ENCODE data around the gene ZNF48. TPM values are rescaled to one million over a fixed set of nuclear protein-coding genes. Genes with fewer than 3 reads are reported as not detected.

The ZNF48 gene
- total RNA-seq, 1 donor: 10.9 TPM

DNA sequence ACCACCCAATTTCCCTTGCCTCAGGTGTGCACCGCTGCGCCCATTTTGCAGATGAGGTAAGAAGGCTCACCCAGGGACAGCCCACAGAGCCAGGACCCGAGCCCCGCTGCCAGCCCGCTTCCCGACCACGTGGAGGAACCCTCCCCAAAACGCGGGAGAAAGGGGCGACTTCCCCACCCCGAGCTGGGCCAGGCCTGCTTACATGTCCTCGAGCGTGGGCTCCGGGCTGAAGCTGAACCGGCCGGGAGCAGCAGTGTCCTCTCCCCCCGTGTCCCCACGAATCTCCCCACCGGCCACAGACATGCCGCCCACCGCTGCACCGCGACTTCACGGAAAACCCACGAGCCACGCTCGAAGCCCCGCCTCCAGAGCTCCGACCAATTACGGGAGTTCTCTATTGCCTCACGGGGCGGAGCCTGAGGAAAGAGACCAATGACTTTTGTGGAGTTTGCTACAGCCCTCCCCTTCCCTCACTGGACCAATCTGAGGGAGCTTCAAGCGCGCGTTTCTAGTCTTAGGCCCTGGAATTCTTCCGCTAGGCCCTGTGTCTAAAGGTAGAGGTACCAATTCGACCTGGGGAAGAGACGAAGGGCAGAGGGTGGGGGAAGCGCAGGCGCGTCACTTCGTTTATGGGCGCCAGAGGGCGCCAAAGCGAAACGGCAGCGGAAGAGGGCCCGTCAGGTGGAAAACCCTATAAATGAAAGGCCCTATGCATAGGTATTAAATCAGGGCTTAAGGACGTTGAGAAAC, 34.6 kb downstream of the ZNF48 start, which contains the start of gene DCTPP1:
Gene DCTPP1 (minus strand): TSS at position 353 of the 750 bp plus-strand sequence. CDS start 50 bp downstream, at position 303.
- Histone ChIP-seq H3K4me2 (ENCODE audit: insufficient read depth, low read length) (peak within 1 kb of the TSS; percentile 99), H4K20me1 (ENCODE audit: insufficient read depth, low read length) (no peaks in the 10 kb centered on the region), H3K27ac (ENCODE audit: low read depth, low read length) (peak within 1 kb of the TSS; percentile 58), H3K9me3 (ENCODE audit: low read depth, low read length) (no peaks in the 10 kb centered on the region), H3K4me3 (ENCODE audit: insufficient read depth, low read length) (peak within 1 kb of the TSS; percentile 88), H3K79me2 (ENCODE audit: insufficient read depth, low read length) (peaks cover 23% of the 10 kb centered on the region), H3K36me3 (ENCODE audit: insufficient read depth, low read length) (no peaks in the 10 kb centered on the region), H3K27me3 (ENCODE audit: insufficient read depth, low read length) (no peaks in the 10 kb centered on the region), H2AFZ (ENCODE audit: low read length) (peak within 1 kb of the TSS; percentile 97), H3K4me1 (ENCODE audit: insufficient read depth, low read length) (peaks cover 20% of the 10 kb centered on the region)
- DNase-seq (ENCODE audit: insufficient read length, low spot score, missing footprints): peak; percentile 99
- TF ChIP-seq, protein P1, sequence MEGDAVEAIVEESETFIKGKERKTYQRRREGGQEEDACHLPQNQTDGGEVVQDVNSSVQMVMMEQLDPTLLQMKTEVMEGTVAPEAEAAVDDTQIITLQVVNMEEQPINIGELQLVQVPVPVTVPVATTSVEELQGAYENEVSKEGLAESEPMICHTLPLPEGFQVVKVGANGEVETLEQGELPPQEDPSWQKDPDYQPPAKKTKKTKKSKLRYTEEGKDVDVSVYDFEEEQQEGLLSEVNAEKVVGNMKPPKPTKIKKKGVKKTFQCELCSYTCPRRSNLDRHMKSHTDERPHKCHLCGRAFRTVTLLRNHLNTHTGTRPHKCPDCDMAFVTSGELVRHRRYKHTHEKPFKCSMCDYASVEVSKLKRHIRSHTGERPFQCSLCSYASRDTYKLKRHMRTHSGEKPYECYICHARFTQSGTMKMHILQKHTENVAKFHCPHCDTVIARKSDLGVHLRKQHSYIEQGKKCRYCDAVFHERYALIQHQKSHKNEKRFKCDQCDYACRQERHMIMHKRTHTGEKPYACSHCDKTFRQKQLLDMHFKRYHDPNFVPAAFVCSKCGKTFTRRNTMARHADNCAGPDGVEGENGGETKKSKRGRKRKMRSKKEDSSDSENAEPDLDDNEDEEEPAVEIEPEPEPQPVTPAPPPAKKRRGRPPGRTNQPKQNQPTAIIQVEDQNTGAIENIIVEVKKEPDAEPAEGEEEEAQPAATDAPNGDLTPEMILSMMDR (IDR thresholded peaks at IDR 0.05; ENCODE audit: extremely low read depth, low read depth, low read length): peak; percentile 82

DNA sequence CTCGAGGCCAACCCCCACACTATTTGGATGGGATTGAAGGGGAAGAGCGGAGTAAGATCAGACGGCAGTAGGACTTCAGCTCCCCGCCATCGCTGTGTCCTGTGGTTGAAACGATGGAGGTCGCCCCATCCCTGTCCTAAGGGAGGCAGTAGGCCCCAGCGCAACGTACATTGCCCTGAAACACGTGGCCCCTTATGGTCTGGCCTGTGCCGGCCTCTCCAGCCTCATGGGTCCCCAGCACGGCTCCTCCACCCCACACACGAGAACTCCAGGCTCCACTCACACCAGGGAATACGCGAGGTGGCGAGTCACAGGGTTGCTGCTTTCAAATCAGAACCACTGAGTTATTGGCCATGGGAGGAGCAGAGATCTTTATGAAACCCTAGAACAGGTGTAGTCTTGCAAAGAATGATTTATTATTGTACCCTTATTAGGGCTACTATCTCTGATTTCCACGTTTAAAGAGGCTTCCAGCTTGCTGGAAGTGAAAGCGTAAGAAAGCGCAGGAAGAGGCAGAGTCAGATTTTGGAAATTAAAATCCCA, 35.3 kb downstream of the ZNF48 start:
- H2AFZ ChIP-seq (ENCODE audit: low read length): peak overlapping the region; percentile 97
- H3K27me3 ChIP-seq (ENCODE audit: insufficient read depth, low read length): no peaks in the 10 kb centered on the region
- H4K20me1 ChIP-seq (ENCODE audit: insufficient read depth, low read length): no peaks in the 10 kb centered on the region
- H3K4me3 ChIP-seq (ENCODE audit: insufficient read depth, low read length): peak overlapping the region; percentile 88
- peaks cover 23% of the 10 kb centered on the region for H3K79me2 ChIP-seq (ENCODE audit: insufficient read depth, low read length)
- no peaks in the 10 kb centered on the region for H3K9me3 ChIP-seq (ENCODE audit: low read depth, low read length)
- H3K27ac ChIP-seq (ENCODE audit: low read depth, low read length): peak overlapping the region; percentile 58
- peak; percentile 81 for DNase-seq (ENCODE audit: insufficient read length, low spot score, missing footprints)
- TF ChIP-seq, protein P1 (IDR thresholded peaks at IDR 0.05; ENCODE audit: extremely low read depth, low read depth, low read length): no peak
- H3K4me1 ChIP-seq (ENCODE audit: insufficient read depth, low read length): peaks cover 20% of the 10 kb centered on the region
- peak overlapping the region; percentile 99 for H3K4me2 ChIP-seq (ENCODE audit: insufficient read depth, low read length)
- no peaks in the 10 kb centered on the region for H3K36me3 ChIP-seq (ENCODE audit: insufficient read depth, low read length)

DNA sequence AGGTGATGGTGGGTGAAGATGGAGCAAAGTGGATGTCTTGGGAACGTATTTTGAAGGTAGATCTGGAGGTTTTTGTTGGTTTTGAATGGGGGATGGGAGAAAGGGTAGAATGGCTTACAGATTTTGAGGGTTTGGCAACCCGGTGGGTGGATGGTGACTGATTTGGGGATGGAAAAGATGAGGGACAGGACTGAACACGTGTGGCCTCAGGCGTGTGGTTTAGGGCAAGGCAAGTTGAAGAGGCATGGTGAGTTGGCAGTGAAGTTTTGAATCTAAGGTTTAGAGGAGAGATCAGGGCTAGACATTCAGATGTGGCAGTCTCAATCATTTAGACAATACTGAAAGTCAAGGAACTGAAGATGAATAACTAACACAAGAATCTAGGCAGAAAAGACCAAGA, 39.6 kb downstream of the ZNF48 start:
- no peak overlapping the region for H3K4me3 ChIP-seq (ENCODE audit: insufficient read depth, low read length)
- H2AFZ ChIP-seq (ENCODE audit: low read length): no peak overlapping the region
- H4K20me1 ChIP-seq (ENCODE audit: insufficient read depth, low read length): no peaks in the 10 kb centered on the region
- H3K4me1 ChIP-seq (ENCODE audit: insufficient read depth, low read length): peaks cover 7% of the 10 kb centered on the region
- H3K4me2 ChIP-seq (ENCODE audit: insufficient read depth, low read length): no peak overlapping the region
- no peaks in the 10 kb centered on the region for H3K79me2 ChIP-seq (ENCODE audit: insufficient read depth, low read length)
- no peak for DNase-seq (ENCODE audit: insufficient read length, low spot score, missing footprints)
- TF ChIP-seq, protein P1 (IDR thresholded peaks at IDR 0.05; ENCODE audit: extremely low read depth, low read depth, low read length): no peak
- no peaks in the 10 kb centered on the region for H3K9me3 ChIP-seq (ENCODE audit: low read depth, low read length)
- no peaks in the 10 kb centered on the region for H3K27me3 ChIP-seq (ENCODE audit: insufficient read depth, low read length)
- H3K27ac ChIP-seq (ENCODE audit: low read depth, low read length): no peak overlapping the region
- no peaks in the 10 kb centered on the region for H3K36me3 ChIP-seq (ENCODE audit: insufficient read depth, low read length)

DNA sequence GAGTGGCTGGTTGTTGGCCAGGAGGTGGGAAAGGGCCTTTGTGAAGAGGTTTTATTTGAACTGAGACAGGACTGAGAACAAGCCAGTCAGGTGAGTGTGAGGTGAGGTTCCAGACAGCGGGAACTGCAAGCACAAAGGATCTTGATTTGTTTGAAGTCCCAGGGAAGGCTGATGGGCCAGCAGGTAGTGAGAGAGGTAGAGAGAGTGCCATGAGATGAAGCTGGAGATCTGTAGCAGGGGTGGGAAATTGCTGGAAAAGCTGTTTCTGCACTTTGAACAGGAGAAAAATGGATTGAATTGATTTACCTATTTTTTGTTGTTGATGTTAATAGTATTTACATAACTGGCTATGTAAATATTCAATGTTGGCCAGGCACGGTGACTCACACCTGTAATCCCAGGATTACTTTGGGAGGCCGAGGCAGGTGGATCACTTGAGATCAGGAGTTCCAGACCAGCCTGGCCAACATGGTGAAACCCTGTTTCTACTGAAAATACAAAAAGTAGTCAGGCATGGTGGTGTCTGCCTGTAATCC, 42.4 kb downstream of the ZNF48 start:
- no peaks in the 10 kb centered on the region for H3K4me1 ChIP-seq (ENCODE audit: insufficient read depth, low read length)
- H3K36me3 ChIP-seq (ENCODE audit: insufficient read depth, low read length): no peaks in the 10 kb centered on the region
- no peak for DNase-seq (ENCODE audit: insufficient read length, low spot score, missing footprints)
- H3K27ac ChIP-seq (ENCODE audit: low read depth, low read length): no peak overlapping the region
- H3K4me3 ChIP-seq (ENCODE audit: insufficient read depth, low read length): no peak overlapping the region
- TF ChIP-seq, protein P1 (IDR thresholded peaks at IDR 0.05; ENCODE audit: extremely low read depth, low read depth, low read length): no peak
- no peaks in the 10 kb centered on the region for H3K79me2 ChIP-seq (ENCODE audit: insufficient read depth, low read length)
- H4K20me1 ChIP-seq (ENCODE audit: insufficient read depth, low read length): no peaks in the 10 kb centered on the region
- H2AFZ ChIP-seq (ENCODE audit: low read length): no peak overlapping the region
- H3K27me3 ChIP-seq (ENCODE audit: insufficient read depth, low read length): no peaks in the 10 kb centered on the region
- H3K9me3 ChIP-seq (ENCODE audit: low read depth, low read length): no peaks in the 10 kb centered on the region
- no peak overlapping the region for H3K4me2 ChIP-seq (ENCODE audit: insufficient read depth, low read length)

All from osteoblast (primary cell).